Stromal cell of bone marrow (primary cell): ENCODE measurements around the gene GH1.
"Not testable (repeated sequence)": the region's sequence is repeated elsewhere in the genome, so short reads cannot be mapped to it uniquely, and the experiment has no call there.

Experiments
- DNase-seq: peaks from one replicate; pipeline ENCODE4 v3.0.0-alpha.2; 2012; ENCODE audit warnings: low read depth

Gene GH1

GRCh38 chr17:63918789-63919305 lies at the start of gene GH1:
Gene GH1 (minus strand): TSS chr17:63918839. CDS start chr17:63918776, 63 bp downstream.
- not testable (repeated sequence) for DNase-seq

GRCh38 chr17:63967953-63968352 lies 49.3 kb upstream of the GH1 start:
- no peak for DNase-seq

DNA sequence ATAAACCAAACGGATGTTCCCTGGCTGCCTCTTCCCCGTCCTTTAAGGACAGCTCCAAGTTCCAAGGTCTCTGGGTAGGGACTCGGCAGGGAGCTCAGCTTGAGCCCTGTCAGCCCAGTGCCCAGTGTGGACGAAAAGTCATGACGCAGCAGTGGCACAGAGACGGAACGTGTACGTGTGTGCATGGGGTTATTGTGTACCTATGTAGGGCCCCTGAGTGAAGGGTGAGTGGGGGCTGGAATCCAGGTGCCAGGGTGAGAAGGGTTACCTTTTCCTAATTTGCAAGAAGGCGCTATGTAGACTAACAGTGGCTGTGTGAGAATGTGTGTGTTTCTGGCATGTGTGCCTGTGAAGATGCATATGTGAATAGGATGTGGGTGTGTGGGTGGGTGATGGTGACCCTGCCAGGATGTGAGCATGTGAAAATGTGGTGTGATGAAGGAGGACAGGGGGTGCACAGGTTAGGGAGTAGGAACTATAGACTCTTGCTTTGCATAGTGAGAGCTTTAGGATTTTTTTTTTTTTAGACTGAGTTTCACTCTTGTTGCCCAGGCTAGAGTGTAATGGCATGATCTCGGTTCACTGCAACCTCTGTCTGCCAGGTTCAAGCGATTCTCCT lies 48.1 kb upstream of the GH1 start:
- no peak for DNase-seq

GRCh38 chr17:63963123-63963522 lies 44.5 kb upstream of the GH1 start:
- no peak for DNase-seq

GRCh38 chr17:63962298-63962744 lies 43.7 kb upstream of the GH1 start:
- DNase-seq = no peak

GRCh38 chr17:63961355-63962212 lies 42.9 kb upstream of the GH1 start:
- DNase-seq = no peak

DNA sequence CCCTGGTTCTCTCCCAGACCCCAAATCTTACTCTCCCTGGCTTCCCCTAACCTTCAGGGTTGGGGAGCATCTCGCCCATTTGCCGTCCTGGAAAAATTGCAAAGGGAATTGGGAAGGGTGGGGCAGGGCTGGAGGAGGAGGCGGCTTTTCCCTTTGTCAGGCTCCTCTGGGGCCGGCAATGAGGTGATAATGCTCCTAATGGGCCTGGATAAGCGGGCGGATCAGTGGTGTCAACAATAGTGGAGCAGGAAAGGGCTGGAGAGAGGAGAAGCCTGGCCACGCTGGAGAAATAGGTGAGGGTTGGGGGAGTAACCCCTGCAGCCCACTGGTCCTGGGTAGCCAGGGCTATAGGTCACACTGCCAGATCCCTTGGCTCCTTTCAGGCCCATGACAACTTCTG lies 41.8 kb upstream of the GH1 start:
- DNase-seq = no peak

- DNase-seq = no peak
Measured at GRCh38 chr17:63960006-63960405, 41.4 kb upstream of the GH1 start.

DNA sequence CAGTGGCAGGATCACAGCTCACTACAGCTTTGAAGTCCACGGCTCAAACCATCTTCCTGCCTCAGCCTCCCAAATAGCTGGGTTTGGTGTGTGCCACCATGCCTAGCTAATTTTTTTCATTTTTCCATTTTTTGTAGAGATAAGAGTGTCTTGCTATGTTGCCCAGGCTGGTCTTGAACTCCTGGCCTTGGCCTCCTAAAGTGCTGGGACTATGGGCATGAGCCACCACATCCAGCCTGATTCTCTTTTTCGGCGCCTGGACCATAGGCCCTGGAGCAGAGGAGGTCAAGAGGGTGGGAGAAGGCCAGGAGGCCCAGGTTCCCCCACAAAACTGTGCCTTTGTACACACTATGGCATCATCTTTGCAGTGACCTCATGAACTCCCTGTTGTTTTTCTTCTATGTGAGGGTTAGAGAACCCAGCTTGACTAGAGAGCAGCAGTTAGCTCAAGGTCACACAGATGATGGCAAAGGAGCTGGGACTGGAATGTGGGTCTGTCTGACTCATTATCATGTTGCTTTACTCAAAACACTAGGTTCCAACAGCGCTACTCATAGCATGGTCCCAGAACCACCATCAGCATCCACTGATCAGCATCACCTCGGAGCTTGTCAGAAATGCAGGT lies 37.8 kb upstream of the GH1 start:
- DNase-seq = no peak

- no peak for DNase-seq
Measured at GRCh38 chr17:63955791-63956190, 37.2 kb upstream of the GH1 start.

- no peak for DNase-seq
Measured at GRCh38 chr17:63955232-63955631, 36.6 kb upstream of the GH1 start.

GRCh38 chr17:63954402-63955063 lies 35.9 kb upstream of the GH1 start:
- DNase-seq = no peak

GRCh38 chr17:63950940-63951907 lies 32.6 kb upstream of the GH1 start:
- no peak for DNase-seq

DNA sequence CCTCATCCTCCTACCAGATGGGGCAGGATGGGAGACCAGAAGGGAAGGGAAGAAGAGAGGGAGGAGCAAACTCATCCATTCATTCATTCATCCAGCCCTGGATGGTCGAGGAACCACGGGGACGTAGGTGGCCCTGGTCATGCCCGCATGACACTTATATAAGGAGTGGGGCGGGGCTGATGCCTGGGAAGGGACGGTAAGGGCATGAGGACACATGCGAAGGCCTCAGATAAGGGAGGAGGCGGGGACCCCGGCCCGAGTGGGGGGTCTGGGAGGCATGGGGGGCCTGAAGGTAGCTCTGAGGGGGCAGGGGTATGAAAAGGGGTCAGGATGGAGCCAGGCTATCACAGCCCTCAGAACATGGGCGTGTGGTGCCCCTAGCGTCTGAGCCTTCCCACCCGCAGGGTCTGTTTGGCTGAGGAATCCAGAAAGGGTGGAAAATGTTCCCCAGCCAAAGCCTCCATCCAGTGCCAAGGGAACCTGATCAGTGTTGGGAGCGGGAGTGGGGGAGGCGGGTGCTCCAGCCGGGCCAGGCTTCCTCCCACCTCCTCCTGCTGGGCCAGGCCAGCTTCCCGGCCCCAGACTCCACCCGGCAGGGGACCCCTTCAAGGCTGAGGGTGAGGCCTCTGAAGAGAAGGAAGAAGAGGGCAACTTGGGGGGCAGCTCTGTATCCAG lies 31.1 kb upstream of the GH1 start:
- no peak for DNase-seq

- DNase-seq = no peak
Measured at GRCh38 chr17:63948521-63948920, 29.9 kb upstream of the GH1 start.

GRCh38 chr17:63947711-63948330 lies 29.2 kb upstream of the GH1 start:
- no peak for DNase-seq

DNA sequence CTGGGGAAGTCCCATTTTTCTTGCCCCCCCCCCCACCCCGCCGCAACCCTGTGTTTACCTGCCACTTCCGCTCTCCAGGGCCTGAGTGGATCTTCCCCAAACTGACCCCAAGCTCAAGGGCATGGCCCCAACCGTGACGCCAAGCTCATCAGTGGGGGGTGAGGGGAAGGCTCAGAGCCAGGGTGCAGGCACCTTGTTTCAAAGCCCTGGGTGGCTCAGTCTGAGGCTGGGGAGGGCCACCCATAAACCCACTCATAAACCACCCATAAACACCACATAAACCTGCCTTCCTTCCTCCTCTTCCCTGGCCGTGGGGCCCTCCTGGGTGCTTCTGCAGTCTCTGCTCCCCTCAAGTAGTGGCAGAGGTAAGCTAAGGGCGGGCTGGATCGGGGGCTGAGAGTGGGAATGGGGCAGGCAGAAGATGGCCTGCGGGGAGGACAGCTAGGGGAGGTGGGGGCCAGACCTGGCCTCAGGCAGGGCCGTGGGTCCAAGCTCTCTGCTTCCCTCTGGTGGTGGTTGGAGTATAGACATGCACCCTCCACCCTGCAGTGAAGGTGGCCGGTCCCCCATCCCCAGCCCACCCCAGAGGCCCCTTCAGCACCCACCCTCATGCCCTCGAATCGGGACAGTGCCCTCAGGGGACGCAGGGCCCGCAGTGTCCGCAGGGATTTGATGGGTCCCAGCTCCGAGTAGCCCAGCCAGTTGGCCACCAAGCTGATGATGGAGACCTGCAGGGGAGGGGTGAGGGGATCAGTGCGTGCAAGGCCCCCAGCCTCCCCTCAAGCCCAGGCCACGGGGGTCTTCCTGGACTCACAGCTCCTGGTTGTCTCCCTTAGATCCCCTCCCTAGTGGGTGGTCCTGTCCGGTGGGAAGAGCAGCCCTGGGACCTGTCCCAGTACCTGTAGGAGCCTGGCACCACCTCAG lies 28.1 kb upstream of the GH1 start:
- no peak for DNase-seq

- DNase-seq = no peak
Measured at GRCh38 chr17:63945784-63946439, 27.3 kb upstream of the GH1 start.
